A673 (cell line): ENCODE data around the gene BRWD1.

Experiments used
- EZH2 ChIP-seq: fragments of 200-600 bp; sonication (generic); IDR thresholded peaks from 2 replicates; pipeline ENCODE4 v1.6.1; 2017; ENCODE audit warnings: borderline replicate concordance, low read depth, mild to moderate bottlenecking, mixed read lengths, antibody characterized with exemption, low read length; ENCODE audit not compliant: poor library complexity, severe bottlenecking
- TF ChIP-seq, protein P1 (sequence below): fragments of 300-800, 200-600 bp; sonication (generic); conservative IDR thresholded peaks from 2 replicates; pipeline ENCODE4 v1.5.1; 2017; ENCODE audit warnings: low read depth, mild to moderate bottlenecking, antibody characterized with exemption, low read length, moderate library complexity, mixed read lengths

DNA sequence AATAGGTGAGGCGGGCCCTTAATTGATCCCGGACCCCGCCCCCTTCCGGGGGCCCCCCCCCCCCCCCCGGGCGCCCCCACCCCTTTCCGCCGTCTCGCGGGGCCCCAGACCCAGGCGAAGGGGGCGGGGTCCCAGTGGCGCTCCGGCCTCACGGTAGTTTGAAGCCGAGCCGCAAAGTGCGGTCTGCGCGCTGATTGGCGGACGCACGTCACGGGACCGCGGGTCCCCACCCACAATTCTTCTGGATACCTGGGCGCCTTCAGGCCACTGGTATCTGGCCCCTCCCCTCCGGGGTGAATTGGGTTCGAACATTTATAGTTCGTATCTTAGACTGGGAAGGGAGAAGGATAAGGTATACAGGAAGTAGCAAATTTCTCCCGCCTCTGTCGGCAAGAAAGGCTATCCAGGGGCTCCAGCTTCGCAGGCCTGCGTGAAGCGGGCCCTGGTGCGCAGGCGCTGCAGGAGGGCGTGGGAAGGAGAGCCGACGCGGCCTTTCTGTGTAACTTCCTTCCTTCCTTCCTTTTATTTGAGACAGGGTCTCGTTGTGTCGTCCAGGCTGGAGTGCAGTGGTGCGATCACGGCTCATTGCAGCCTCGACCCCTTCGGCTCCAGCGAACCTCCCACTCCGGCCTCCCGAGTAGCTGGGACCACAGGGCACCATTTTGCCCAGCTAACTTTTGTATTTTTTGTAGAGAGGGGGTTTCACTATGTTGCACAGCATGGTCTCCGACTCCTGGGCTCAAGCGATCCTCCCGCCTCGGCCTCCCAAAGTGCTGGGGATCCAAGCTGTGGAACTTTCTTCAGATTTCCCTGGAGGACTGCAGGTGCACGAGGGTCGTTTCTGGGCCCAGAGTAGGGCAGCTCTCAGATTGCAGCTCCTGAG lies 36.0 kb upstream of the BRWD1 start:
- TF ChIP-seq, protein P1, sequence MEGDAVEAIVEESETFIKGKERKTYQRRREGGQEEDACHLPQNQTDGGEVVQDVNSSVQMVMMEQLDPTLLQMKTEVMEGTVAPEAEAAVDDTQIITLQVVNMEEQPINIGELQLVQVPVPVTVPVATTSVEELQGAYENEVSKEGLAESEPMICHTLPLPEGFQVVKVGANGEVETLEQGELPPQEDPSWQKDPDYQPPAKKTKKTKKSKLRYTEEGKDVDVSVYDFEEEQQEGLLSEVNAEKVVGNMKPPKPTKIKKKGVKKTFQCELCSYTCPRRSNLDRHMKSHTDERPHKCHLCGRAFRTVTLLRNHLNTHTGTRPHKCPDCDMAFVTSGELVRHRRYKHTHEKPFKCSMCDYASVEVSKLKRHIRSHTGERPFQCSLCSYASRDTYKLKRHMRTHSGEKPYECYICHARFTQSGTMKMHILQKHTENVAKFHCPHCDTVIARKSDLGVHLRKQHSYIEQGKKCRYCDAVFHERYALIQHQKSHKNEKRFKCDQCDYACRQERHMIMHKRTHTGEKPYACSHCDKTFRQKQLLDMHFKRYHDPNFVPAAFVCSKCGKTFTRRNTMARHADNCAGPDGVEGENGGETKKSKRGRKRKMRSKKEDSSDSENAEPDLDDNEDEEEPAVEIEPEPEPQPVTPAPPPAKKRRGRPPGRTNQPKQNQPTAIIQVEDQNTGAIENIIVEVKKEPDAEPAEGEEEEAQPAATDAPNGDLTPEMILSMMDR = no peak
- no peak for TF ChIP-seq EZH2
